ENCODE measurements around the gene CCDC146.

DNA sequence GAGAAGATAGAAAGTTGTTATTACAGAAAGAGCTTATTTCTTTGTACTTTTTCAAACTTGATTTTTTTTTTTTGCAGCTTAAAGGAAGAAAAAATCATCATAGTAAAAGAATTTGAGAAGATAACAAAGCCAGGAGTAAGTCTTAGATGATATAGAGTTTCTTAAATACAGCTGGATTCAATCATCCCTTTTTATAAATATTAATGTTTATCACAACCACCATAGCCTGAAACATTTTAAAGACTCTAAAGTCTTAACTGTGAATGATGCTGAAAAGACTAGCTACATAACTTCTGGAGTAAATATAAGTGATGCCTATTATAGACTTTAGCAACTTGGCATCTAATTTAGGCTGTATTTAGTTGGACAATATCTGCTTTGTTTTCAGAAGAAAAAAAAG lies 132.0 kb downstream of the CCDC146 start:
- TF ChIP-seq CTCF (conservative IDR thresholded peaks at IDR 0.05; ENCODE audit: low read depth, low read length) (no peak), EZH2 (IDR thresholded peaks at IDR 0.05; ENCODE audit: borderline replicate concordance, low read depth, low read length, poor library complexity, severe bottlenecking) (no peak)

All from A673 (cell line).